Suppressor macrophage treated with lipopolysaccharide for 4 hours (primary cell): ENCODE measurements around the gene GIMAP5.

Source experiments
- DNase-seq: peaks from one replicate; pipeline ENCODE4 v3.0.0-alpha.2; 2020

The GIMAP5 gene

GRCh38 chr7:150778014-150778737 is 41.0 kb downstream of the GIMAP5 start:
- DNase-seq = no peak

DNA sequence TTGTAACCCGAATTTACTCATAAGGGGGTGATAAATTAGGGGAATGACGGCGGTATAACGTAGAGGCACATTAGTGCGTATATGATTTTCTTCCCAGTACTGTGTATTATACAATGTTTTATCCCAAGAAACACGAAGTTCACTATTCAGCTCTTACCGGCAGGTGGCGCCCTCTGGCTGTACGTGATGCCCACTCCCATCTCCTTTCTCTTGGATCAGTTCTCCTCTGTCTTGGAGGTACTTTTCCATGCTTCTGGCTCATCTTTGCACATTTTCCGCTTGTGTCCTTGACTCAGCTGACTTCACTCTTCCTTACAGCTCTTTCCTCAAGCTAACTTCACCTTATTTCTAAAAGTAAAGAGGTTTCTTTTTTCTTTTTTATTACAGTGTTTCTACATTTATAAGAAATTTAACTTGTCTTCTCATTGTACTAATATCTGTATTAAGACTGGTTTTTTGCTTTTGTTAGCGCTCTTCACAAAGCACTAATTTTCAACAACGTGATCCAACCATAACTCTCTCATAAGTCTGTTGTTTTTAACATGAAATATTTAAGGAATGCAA is 41.6 kb downstream of the GIMAP5 start:
- DNase-seq = peak; percentile 92

GRCh38 chr7:150780292-150780691 is 43.1 kb downstream of the GIMAP5 start:
- DNase-seq = peak; percentile 31

DNA sequence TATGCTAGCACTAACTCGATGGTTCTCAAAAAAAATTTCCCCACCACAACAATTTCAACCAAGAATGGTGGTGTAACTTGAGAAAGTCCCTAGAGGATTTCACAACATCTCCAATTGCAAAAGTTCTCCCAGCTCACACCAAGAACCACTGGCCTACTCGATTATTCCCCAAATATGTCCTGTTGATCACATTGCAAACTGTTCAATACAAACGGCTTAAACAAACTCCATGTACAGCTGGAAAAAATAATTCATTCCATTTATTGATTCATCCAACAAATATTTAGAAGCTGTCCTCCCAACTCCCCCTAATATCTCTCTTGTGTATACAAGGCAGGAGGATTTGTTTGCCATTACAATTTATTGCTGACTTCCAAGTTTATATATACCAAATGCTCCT is 43.9 kb downstream of the GIMAP5 start:
- DNase-seq = peak; percentile 87

- no peak for DNase-seq
Measured at GRCh38 chr7:150781961-150782360, 44.7 kb downstream of the GIMAP5 start.

DNA sequence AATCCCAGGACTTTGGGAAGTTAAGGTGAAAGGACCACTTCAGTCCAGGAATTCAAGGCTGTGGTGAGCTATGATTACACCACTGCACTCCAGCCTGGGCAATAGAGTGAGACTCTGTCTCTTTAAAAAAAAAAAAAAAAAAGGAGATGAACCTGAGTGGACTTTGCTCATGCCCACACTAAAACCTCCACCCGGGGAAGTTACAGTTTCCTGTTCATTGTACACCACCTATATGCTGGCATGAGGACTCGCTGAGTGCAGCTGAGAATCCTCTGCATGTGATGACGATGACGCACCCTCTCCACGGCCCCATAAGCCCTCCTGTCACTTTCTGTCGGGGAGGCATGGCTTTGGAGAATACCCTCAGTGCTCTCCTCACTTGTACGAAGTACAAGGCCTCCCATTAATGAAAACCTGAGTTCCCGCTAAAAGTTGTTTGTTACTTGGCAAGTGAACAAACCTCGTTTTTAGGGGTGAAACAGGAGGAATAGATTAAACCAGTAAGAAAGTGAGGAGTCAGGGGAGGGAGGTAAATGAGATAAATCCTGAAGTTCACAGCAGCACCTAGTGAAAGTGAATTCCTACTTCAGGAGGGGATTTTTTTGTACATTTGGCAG is 47.0 kb downstream of the GIMAP5 start:
- DNase-seq = peak; percentile 79

GRCh38 chr7:150784954-150785353 is 47.7 kb downstream of the GIMAP5 start:
- peak; percentile 80 for DNase-seq

DNA sequence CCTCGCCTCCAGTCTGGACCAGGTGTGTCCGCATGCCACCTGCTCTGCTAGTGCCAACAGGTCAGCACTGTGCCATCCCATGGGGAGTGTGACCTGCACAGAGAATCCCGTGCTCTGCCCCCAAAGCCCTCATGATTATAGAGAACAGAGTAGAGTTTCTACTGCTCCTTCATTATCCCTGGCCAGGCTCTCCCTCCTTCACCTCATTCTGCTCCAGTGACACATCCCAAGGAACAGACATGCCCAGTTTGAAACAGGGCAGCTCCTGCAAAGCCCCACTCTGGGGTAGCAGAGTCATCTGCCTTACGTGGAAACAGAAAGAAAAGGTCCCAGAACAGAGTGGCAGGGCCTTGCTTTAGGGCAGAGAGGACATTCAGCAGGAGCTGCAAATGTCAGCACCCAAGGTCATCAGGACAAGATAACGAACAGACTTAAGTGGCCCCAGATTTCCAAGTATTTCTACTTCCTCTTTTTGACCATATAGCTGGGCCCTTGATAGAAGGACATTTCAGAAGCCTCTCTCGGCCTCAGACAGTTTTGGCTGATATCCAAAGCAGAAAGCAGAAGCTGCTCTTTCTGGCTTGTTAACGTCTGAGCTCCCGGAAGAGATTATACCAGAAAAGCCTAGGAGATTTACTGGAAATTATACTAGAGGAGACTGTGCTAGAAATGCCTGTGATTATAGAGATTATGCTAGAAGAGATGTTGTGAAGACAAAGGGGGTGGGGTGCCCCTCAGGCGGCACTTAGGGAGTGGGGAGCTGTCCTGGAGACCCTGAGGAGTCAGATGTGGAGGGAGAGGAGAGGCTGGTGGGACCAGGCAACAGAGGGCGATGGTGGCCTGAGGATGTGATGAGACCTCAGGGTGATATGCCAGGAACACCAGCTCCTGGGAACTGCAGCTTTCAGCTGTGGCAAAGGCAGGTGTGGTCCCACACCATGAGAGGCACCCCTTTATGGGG is 50.4 kb downstream of the GIMAP5 start:
- peak; percentile 95 for DNase-seq

- peak; percentile 64 for DNase-seq
Measured at GRCh38 chr7:150788474-150789269, 51.5 kb downstream of the GIMAP5 start.

GRCh38 chr7:150790416-150791075 is 53.3 kb downstream of the GIMAP5 start:
- DNase-seq = no peak

- no peak for DNase-seq
Measured at GRCh38 chr7:150791304-150791703, 54.1 kb downstream of the GIMAP5 start.

DNA sequence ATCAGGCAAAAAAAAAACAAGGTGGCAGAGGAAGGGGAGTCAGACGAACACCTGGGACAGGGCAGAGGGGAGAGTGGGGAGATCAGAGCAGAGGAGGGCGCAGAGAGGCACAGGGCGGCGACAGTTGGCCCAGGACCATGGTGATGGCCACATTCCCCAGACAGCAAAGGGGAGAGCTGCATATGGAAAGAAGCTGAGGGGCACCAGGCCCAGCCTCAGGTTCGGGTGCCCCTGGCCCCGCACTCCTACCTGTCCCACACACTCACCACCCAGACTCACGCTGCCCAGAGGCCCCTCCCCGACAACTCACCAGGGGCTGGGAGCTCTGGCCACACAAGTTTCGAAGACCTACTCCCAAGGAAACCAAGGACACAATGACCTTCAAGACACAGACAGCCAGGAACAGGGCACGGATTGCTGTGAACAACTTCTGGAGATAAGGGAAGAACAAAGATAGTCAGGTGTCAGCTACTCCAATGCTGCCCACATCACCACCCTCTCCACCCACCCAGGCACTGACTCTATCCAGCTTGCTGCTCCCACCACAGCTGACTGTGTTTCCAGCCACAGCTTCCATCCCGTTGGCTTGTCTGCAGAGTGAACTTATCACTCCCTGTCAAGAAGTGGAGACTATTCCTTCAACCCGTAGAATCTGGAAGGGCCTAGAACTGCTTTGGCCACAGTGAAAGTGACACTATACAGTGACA is 54.7 kb downstream of the GIMAP5 start:
- DNase-seq = no peak
